Measurements from ENCODE around the gene EPHA10. TPM values are rescaled to one million over a fixed set of nuclear protein-coding genes. Genes with fewer than 3 reads are reported as not detected.
A peak's percentile ranks its signal among the peaks of the same experiment; 100 is the strongest.

The EPHA10 gene
- total and polyA plus RNA-seq, 4 donors: 0.20 to 1.7 (median 0.26) TPM; not detected in 1

- H3K27ac ChIP-seq (ENCODE audit: low read depth in 1 of 2, low read length in 1 of 2): no peak overlapping the region
Measured at GRCh38 chr1:37692834-37693175, 72.1 kb downstream of the EPHA10 start.

DNA sequence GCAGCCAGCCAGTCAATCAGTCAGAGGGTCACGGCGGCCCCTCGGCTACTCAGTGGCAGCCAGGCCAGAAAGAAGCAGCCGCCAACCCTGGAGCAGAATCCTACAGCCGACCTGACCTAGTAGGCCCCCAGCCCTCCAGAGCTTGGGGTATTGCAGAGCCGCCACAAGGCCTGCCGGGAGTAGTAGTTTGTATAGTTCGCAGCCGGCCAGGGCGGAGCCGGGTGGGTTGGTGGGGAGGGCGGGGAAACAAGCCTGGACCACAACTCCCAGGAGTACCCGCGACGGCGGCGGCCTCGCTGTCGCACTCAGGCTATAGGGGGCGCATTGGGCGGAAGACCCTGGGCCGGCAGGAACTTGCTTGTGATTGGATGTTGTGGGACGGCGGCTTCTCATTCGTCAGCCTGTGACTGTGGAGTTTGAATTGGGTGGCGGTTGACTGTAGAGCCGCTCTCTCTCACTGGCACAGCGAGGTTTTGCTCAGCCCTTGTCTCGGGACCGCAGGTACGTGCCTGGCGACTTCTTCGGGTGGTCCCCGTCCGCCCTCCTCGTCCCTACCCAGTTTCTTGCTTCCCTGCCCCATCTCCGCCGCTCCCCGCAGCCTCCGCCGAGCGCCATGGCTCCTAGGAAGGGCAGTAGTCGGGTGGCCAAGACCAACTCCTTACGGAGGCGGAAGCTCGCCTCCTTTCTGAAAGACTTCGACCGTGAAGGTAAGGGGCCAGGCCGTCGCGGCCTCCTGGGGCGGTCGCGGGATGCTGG is 72.7 kb downstream of the EPHA10 start, which contains the start of gene CDCA8:
Gene CDCA8 (plus strand): TSS at position 439 of the 756 bp plus-strand sequence. CDS start 175 bp downstream, at position 614.
- TF ChIP-seq CTCF (IDR thresholded peaks at IDR 0.05; ENCODE audit: control extremely low read depth, extremely low read depth): peak; percentile 66
- Histone ChIP-seq H3K27me3 (ENCODE audit: control insufficient read depth in 3 of 3, insufficient read depth in 3 of 3, low read length in 2 of 3) (no peaks in the 10 kb centered on the region), H3K9ac (ENCODE audit: insufficient read depth in 1 of 2, low read length in 2 of 2) (peak within 1 kb of the TSS in 1 of 2 donors; percentile 34), H3K9me3 (ENCODE audit: control insufficient read depth in 4 of 4, insufficient read depth in 3 of 4, low read length in 3 of 4) (no peaks in the 10 kb centered on the region), H3K4me1 (ENCODE audit: control insufficient read depth in 5 of 5, insufficient read depth in 5 of 5, low read length in 5 of 5) (peaks cover 0 to 25% (median 7%) of the 10 kb centered on the region in 5 donors), H3K36me3 (ENCODE audit: control insufficient read depth in 4 of 4, insufficient read depth in 4 of 4, low read length in 4 of 4) (peaks cover 0 to 14% (median 1%) of the 10 kb centered on the region in 4 donors), H3K27ac (ENCODE audit: low read depth in 1 of 2, low read length in 1 of 2) (peak within 1 kb of the TSS; percentile 81 to 90), H3K4me3 (peak within 1 kb of the TSS; percentile 89)
- ATAC-seq (ENCODE audit: insufficient read depth, low FRiP score): peak; percentile 97
- DNase-seq: peak; percentile 98 to 99 (median 99)
- 0% methylated on average over 53 to 54 of the region's 54 CpGs for WGBS, 2 donors

More at GRCh38 chr1:37692834-37693175, 72.1 kb downstream of the EPHA10 start:
- no peak for ATAC-seq (ENCODE audit: insufficient read depth, low FRiP score)
- peak overlapping the region; percentile 89 for H3K4me3 ChIP-seq
- 2 to 3% methylated on average over 16 of the region's 16 CpGs for WGBS, 2 donors
- peaks cover 0 to 25% (median 7%) of the 10 kb centered on the region in 5 donors for H3K4me1 ChIP-seq (ENCODE audit: control insufficient read depth in 5 of 5, insufficient read depth in 5 of 5, low read length in 5 of 5)
- no peaks in the 10 kb centered on the region for H3K9me3 ChIP-seq (ENCODE audit: control insufficient read depth in 4 of 4, insufficient read depth in 3 of 4, low read length in 3 of 4)
- no peaks in the 10 kb centered on the region for H3K27me3 ChIP-seq (ENCODE audit: control insufficient read depth in 3 of 3, insufficient read depth in 3 of 3, low read length in 2 of 3)
- peak overlapping the region in 1 of 2 donors; percentile 3 for H3K9ac ChIP-seq (ENCODE audit: insufficient read depth in 1 of 2, low read length in 2 of 2)
- peak in 1 of 3 donors; percentile 11 for DNase-seq
- TF ChIP-seq CTCF (IDR thresholded peaks at IDR 0.05; ENCODE audit: control extremely low read depth, extremely low read depth): no peak
- H3K36me3 ChIP-seq (ENCODE audit: control insufficient read depth in 4 of 4, insufficient read depth in 4 of 4, low read length in 4 of 4): peaks cover 0 to 14% (median 0%) of the 10 kb centered on the region in 4 donors

DNA sequence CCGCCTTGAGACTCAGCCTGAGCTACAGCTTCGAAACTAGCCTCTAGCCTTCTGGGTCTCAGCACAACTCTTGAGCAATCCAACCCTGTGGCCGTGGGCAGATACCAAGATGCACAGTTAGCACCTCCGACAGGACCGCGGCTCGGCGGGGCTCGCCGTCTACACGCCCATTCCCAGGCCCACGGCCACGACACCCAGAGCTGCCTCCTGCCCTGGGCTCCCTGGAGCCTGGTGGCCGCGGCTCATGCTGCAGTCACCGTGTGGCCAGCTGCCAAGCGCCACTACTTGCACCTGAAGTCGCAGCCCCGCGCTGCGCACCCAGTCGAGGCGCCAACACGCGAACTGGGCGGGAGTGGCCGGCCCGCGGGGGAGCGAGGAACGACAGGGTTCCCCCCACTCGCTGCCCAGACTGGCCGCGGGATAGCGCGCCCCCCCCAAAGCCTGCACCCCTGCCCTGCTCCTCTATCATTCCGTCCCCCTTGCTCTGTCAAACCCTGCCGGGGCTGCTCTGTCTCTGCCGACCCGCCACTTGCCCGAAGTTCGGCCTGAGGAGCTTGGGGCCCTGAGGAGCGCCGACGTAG is 73.3 kb downstream of the EPHA10 start:
- Histone ChIP-seq H3K4me3 (peak overlapping the region; percentile 78), H3K9ac (ENCODE audit: insufficient read depth in 1 of 2, low read length in 2 of 2) (peak overlapping the region in 1 of 2 donors; percentile 34), H3K9me3 (ENCODE audit: control insufficient read depth in 4 of 4, insufficient read depth in 3 of 4, low read length in 3 of 4) (no peaks in the 10 kb centered on the region), H3K27me3 (ENCODE audit: control insufficient read depth in 3 of 3, insufficient read depth in 3 of 3, low read length in 2 of 3) (no peaks in the 10 kb centered on the region), H3K36me3 (ENCODE audit: control insufficient read depth in 4 of 4, insufficient read depth in 4 of 4, low read length in 4 of 4) (peaks cover 0 to 12% (median 3%) of the 10 kb centered on the region in 4 donors), H3K4me1 (ENCODE audit: control insufficient read depth in 5 of 5, insufficient read depth in 5 of 5, low read length in 5 of 5) (peaks cover 0 to 25% (median 7%) of the 10 kb centered on the region in 5 donors), H3K27ac (ENCODE audit: low read depth in 1 of 2, low read length in 1 of 2) (peak overlapping the region; percentile 81 to 90)
- DNase-seq (peak; percentile 15 to 55 (median 51)), ATAC-seq (ENCODE audit: insufficient read depth, low FRiP score) (peak; percentile 4)
- no peak for TF ChIP-seq CTCF (IDR thresholded peaks at IDR 0.05; ENCODE audit: control extremely low read depth, extremely low read depth)
- WGBS, 2 donors: 2 to 3% methylated on average over 44 to 45 of the region's 45 CpGs

All from lung (tissue), 12 donors.